IPS-18c (cell line): ENCODE measurements around the gene COMMD9.

Experiments
- H3K4me3 ChIP-seq: 2 replicates; pipeline ENCODE4 v1.7.0; 2013; ENCODE audit warnings: low read depth, mild to moderate bottlenecking, low read length, moderate library complexity; ENCODE audit not compliant: insufficient read depth
- H3K9me3 ChIP-seq: one replicate; pipeline ENCODE4 v1.6.1; 2013; ENCODE audit warnings: mild to moderate bottlenecking, low read length, moderate library complexity; ENCODE audit not compliant: control insufficient read depth, insufficient read depth

The COMMD9 gene

GRCh38 chr11:36238881-36239280 lies 50.3 kb downstream of the COMMD9 start:
- Histone ChIP-seq H3K4me3 (no peak overlapping the region), H3K9me3 (no peaks in the 10 kb centered on the region)

GRCh38 chr11:36238036-36238631 lies 51.1 kb downstream of the COMMD9 start:
- Histone ChIP-seq H3K9me3 (no peaks in the 10 kb centered on the region), H3K4me3 (no peak overlapping the region)

GRCh38 chr11:36237391-36237790 lies 51.8 kb downstream of the COMMD9 start:
- no peak overlapping the region for H3K4me3 ChIP-seq
- no peaks in the 10 kb centered on the region for H3K9me3 ChIP-seq

- Histone ChIP-seq H3K9me3 (no peaks in the 10 kb centered on the region), H3K4me3 (no peak overlapping the region)
These were observed 53.5 kb downstream of the COMMD9 start for GRCh38 chr11:36235750-36236149.

GRCh38 chr11:36234825-36235224 lies 54.4 kb downstream of the COMMD9 start:
- H3K4me3 ChIP-seq, result no peak overlapping the region

GRCh38 chr11:36233204-36233603 lies 56.0 kb downstream of the COMMD9 start:
- Histone ChIP-seq H3K9me3 (no peaks in the 10 kb centered on the region), H3K4me3 (no peak overlapping the region)

More at GRCh38 chr11:36234825-36235224, 54.4 kb downstream of the COMMD9 start:
- H3K9me3 ChIP-seq, result no peaks in the 10 kb centered on the region

- peaks cover 2% of the 10 kb centered on the region for H3K9me3 ChIP-seq
- H3K4me3 ChIP-seq, result no peak overlapping the region
These were observed 58.2 kb downstream of the COMMD9 start for GRCh38 chr11:36230779-36231699.

GRCh38 chr11:36229091-36229705 lies 60.0 kb downstream of the COMMD9 start:
- Histone ChIP-seq H3K4me3 (no peak overlapping the region), H3K9me3 (peaks cover 2% of the 10 kb centered on the region)

GRCh38 chr11:36228689-36229088 lies 60.5 kb downstream of the COMMD9 start:
- Histone ChIP-seq H3K4me3 (no peak overlapping the region), H3K9me3 (peaks cover 2% of the 10 kb centered on the region)

GRCh38 chr11:36227044-36227443 lies 62.2 kb downstream of the COMMD9 start:
- H3K9me3 ChIP-seq, result peaks cover 2% of the 10 kb centered on the region
- no peak overlapping the region for H3K4me3 ChIP-seq

- H3K9me3 ChIP-seq, result peaks cover 2% of the 10 kb centered on the region
- H3K4me3 ChIP-seq, result no peak overlapping the region
These were observed 64.9 kb downstream of the COMMD9 start for GRCh38 chr11:36224209-36224882.

GRCh38 chr11:36222831-36223635 lies 66.2 kb downstream of the COMMD9 start:
- Histone ChIP-seq H3K4me3 (no peak overlapping the region), H3K9me3 (peaks cover 2% of the 10 kb centered on the region)
